ENCODE data around the gene RCAN2. TPM values are rescaled to one million over a fixed set of nuclear protein-coding genes. Genes with fewer than 3 reads are reported as not detected.

RCAN2 gene
- total and polyA plus RNA-seq, 11 donors, result 86.4 to 331 (median 311) TPM

DNA sequence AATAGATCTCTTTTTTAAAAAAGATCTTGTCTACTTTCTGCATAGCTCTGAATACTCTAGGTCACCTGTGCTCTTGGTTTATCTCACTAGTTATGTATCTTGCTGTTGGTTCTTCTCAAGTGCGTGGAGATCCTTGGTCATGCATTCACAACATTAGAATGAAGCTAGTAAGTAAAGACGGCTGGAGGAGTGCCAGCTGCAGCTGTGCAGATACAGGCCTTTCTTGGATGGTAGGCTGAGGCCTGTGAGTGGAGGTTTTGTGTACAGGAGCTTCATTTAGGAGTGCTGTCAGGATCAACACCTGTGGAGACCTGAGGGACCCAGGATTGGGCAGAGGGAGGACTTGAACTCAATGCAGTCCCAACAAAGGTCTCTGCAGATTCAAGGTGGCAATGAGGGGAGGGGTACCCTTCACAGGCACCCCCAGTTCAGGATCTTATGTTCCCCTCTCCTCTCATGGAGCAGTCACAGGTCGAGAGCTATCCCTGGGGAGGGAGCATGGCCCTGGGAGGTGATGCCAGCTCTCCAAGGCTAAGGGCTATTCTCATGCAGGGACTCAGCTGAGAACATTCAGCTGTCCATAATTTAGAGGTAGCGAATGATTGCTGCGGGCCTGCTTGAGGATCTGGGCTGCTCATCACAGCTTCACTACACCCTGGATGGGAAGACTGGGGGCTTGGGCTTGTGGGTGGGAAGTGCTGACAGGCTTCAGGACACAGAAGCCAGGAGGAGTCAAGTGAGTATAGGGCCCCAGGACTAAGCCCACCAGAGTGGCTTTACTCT is 221.6 kb downstream of the RCAN2 start:
- intact Hi-C loops (cut with DNase I), result no loop called here
- ATAC-seq (peak in 3 of 4 donors; percentile 38 to 45 (median 45)), DNase-seq (peak; percentile 48 to 71 (median 61))
- no peaks in the 10 kb centered on the region for H3K36me3 ChIP-seq
- H3K27ac ChIP-seq, result peak overlapping the region in 1 of 12 donors; percentile 13
- H3K4me3 ChIP-seq, result no peak overlapping the region
- H3K4me1 ChIP-seq, result peaks cover 0 to 48% (median 19%) of the 10 kb centered on the region in 12 donors
- no peaks in the 10 kb centered on the region for H3K27me3 ChIP-seq
- H3K9me3 ChIP-seq, result no peaks in the 10 kb centered on the region
- WGBS, 4 donors, result 65 to 79% (median 68%) methylated on average over 5 of the region's 5 CpGs
- TF ChIP-seq, protein P1, sequence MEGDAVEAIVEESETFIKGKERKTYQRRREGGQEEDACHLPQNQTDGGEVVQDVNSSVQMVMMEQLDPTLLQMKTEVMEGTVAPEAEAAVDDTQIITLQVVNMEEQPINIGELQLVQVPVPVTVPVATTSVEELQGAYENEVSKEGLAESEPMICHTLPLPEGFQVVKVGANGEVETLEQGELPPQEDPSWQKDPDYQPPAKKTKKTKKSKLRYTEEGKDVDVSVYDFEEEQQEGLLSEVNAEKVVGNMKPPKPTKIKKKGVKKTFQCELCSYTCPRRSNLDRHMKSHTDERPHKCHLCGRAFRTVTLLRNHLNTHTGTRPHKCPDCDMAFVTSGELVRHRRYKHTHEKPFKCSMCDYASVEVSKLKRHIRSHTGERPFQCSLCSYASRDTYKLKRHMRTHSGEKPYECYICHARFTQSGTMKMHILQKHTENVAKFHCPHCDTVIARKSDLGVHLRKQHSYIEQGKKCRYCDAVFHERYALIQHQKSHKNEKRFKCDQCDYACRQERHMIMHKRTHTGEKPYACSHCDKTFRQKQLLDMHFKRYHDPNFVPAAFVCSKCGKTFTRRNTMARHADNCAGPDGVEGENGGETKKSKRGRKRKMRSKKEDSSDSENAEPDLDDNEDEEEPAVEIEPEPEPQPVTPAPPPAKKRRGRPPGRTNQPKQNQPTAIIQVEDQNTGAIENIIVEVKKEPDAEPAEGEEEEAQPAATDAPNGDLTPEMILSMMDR (IDR thresholded peaks at IDR 0.05), result no peak
- no peak for TF ChIP-seq POLR2A (IDR thresholded peaks at IDR 0.05)

DNA sequence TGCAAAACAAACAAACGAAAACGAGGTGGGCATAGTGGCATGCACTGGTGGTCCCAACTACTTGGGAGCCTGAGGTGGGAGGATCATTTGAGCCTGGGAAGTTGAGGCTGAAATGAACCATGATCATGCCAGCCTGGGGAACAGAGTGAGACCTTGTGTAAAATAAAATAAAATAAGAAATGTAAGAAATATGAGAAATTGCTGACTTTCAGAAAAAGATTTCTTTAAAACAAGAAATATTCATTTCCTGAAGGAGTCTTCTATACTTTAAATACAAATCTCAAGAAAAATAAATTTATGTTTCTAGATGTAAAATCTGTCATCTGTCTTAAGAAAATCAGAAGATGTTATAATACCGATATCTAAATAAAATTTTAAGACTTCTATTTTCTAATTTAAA is 223.7 kb downstream of the RCAN2 start:
- H3K36me3 ChIP-seq, result no peaks in the 10 kb centered on the region
- DNase-seq (no peak), ATAC-seq (no peak)
- no peaks in the 10 kb centered on the region for H3K27me3 ChIP-seq
- H3K9me3 ChIP-seq, result no peaks in the 10 kb centered on the region
- WGBS, 4 donors, result 82 to 89% (median 86%) methylated on average over 3 of the region's 3 CpGs
- H3K27ac ChIP-seq, result no peak overlapping the region
- intact Hi-C loops (cut with DNase I), result no loop called here
- H3K4me3 ChIP-seq, result no peak overlapping the region
- TF ChIP-seq POLR2A (IDR thresholded peaks at IDR 0.05), result no peak
- TF ChIP-seq, protein P1 (IDR thresholded peaks at IDR 0.05), result no peak
- H3K4me1 ChIP-seq, result peaks cover 4 to 54% (median 27%) of the 10 kb centered on the region in 12 donors

DNA sequence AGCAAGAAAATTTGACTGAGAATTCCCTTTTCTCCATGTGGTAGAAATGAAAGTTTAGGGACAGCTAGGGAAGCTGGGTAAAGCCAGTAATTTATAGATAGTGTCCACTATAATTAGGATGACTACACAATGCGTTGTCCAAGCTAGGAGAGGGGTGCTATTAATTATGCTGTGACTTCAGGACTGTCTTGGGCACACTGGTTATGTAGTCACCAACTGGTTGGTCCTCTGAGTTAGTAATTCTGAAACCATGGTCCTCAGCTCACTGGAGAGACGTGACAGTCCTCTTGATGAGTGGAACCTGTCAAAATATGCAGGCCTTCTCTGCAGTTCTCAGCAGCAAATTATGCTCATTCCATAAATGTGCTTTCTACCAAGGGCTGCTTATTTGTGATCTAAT is 225.9 kb downstream of the RCAN2 start:
- H3K9me3 ChIP-seq, result no peaks in the 10 kb centered on the region
- peaks cover 4 to 50% (median 23%) of the 10 kb centered on the region in 12 donors for H3K4me1 ChIP-seq
- intact Hi-C loops (cut with DNase I), result no loop called here
- no peaks in the 10 kb centered on the region for H3K36me3 ChIP-seq
- DNase-seq, result no peak
- H3K4me3 ChIP-seq, result no peak overlapping the region
- 68 to 82% (median 81%) methylated on average over 2 of the region's 2 CpGs for whole genome bisulfite sequencing, 4 donors
- H3K27me3 ChIP-seq, result no peaks in the 10 kb centered on the region
- H3K27ac ChIP-seq, result no peak overlapping the region
- ATAC-seq, result no peak
- no peak for TF ChIP-seq POLR2A (IDR thresholded peaks at IDR 0.05)
- TF ChIP-seq, protein P1 (IDR thresholded peaks at IDR 0.05), result no peak

DNA sequence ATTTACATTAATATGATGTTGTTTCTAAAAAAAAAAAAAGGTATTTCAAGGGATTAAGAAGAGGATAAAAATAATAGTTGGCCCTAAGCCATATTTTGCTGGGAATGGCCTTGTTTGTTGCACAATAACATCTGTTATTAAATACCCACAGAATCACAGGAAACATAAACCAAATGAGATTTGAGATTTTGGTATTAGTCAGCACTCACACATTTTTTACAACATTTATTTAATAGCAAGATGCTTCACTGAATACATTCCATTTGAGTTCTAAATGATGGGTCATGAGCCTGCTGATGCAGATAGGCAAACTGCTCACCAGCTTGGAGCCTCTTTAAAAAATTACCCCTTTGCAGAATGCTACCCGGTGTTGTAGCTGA is 227.6 kb downstream of the RCAN2 start:
- no peaks in the 10 kb centered on the region for H3K36me3 ChIP-seq
- H3K9me3 ChIP-seq, result no peaks in the 10 kb centered on the region
- TF ChIP-seq POLR2A (IDR thresholded peaks at IDR 0.05), result no peak
- TF ChIP-seq, protein P1 (IDR thresholded peaks at IDR 0.05), result no peak
- ATAC-seq (peak in 2 of 4 donors; percentile 27 to 53), DNase-seq (no peak)
- no peak overlapping the region for H3K4me3 ChIP-seq
- intact Hi-C loops (cut with DNase I), result no loop called here
- no peaks in the 10 kb centered on the region for H3K27me3 ChIP-seq
- H3K4me1 ChIP-seq, result peaks cover 4 to 47% (median 19%) of the 10 kb centered on the region in 12 donors
- WGBS, 4 donors, result 46 to 69% (median 52%) methylated on average over 1 of the region's 1 CpG
- H3K27ac ChIP-seq, result peak overlapping the region in 5 of 12 donors; percentile 14 to 35 (median 19)

Data from heart left ventricle (tissue), 16 donors.